GM12878 (cell line): ENCODE results near the gene BRAT1. TPM values are rescaled to one million over a fixed set of nuclear protein-coding genes. Genes with fewer than 3 reads are reported as not detected.

Experiments used
- ATAC-seq: fragments of 200-7000 bp; cut with Tn5 transposase; 3 replicates; pipeline ENCODE4 v1.9.1; 2020; ENCODE audit warnings: mild to moderate bottlenecking, moderate library complexity
- BruUV-seq: library from RNA; stranded (reverse); fragments of 400-500 nt; replicated peaks from 2 replicates; lab custom pipeline; 2021; lab: Mats Ljungman, UMichigan
- CTCF ChIA-PET: fragments of 300-600 bp; sonication (Branson Sonifier 250); formaldehyde crosslinking; extraction: SDS; loops from one replicate; lab custom pipeline; 2021; ENCODE audit warnings: inconsistent platforms; lab: Yijun Ruan, JAX
- POLR2A ChIA-PET: fragments of 350-600 bp; formaldehyde crosslinking; extraction: SDS; loops from one replicate; lab custom pipeline; 2021; ENCODE audit warnings: inconsistent platforms; lab: Charles Lee
- RAD21 ChIA-PET: fragments of 300-600 bp; sonication (Branson Sonifier 250); formaldehyde crosslinking; loops from one replicate; lab custom pipeline; 2023; ENCODE audit warnings: antibody characterized with exemption; ENCODE audit not compliant: unreplicated experiment; lab: Charles Lee
- SMC1A ChIA-PET: fragments of 300-600 bp; sonication (Branson Sonifier 250); formaldehyde crosslinking; loops from one replicate; lab custom pipeline; 2023; ENCODE audit not compliant: unreplicated experiment, uncharacterized antibody; lab: Charles Lee
- DNase-seq: peaks from one replicate; pipeline ENCODE4 v3.0.0-alpha.2; 2011; ENCODE audit warnings: low read depth, low spot score
- FAIRE-seq: peaks from 3 replicates; lab custom pipeline; 2011; peaks lifted over from hg19 to GRCh38; lab: Jason Lieb, UNC
- H2AFZ ChIP-seq: 2 replicates; pipeline ENCODE4 v1.6.0; 2011; ENCODE audit warnings: low read depth, low read length, control low read depth; ENCODE audit not compliant: control insufficient read depth
- H3K27ac ChIP-seq: 2 replicates; pipeline ENCODE4 v1.5.1; 2011; ENCODE audit warnings: control low read depth; ENCODE audit not compliant: control insufficient read depth, insufficient read depth
- H3K27me3 ChIP-seq, 2 experiments: replicated peaks in 1 of 2; 2 replicates each; pipeline versions ENCODE4 v1.6.0 to v1.6.1; 2011; ENCODE audit warnings: low read length in 1 of 2; ENCODE audit not compliant: control insufficient read depth in 2 of 2, insufficient read depth in 2 of 2
- H3K36me3 ChIP-seq, 2 experiments: 2 replicates each; pipeline ENCODE4 v1.5.1; 2011; ENCODE audit warnings: low read length in 1 of 2; ENCODE audit not compliant: control insufficient read depth in 2 of 2, insufficient read depth in 2 of 2
- H3K4me1 ChIP-seq: 2 replicates; pipeline ENCODE4 v1.6.1; 2011; ENCODE audit warnings: mild to moderate bottlenecking, low read length, moderate library complexity, mixed read lengths; ENCODE audit not compliant: control insufficient read depth, insufficient read depth
- H3K4me2 ChIP-seq: 2 replicates; pipeline ENCODE4 v1.6.0; 2011; ENCODE audit warnings: control low read depth; ENCODE audit not compliant: control insufficient read depth, insufficient read depth
- H3K4me3 ChIP-seq: fragments of 200-600 bp; sonication (generic); 2 replicates; pipeline ENCODE4 v1.5.1; 2016
- H3K79me2 ChIP-seq: 2 replicates; pipeline ENCODE4 v1.6.0; 2011; ENCODE audit warnings: low read length; ENCODE audit not compliant: control insufficient read depth, insufficient read depth
- H3K9ac ChIP-seq: 2 replicates; pipeline ENCODE4 v1.8.0; 2011; ENCODE audit warnings: low read length, control low read depth, mixed read lengths; ENCODE audit not compliant: control insufficient read depth, insufficient read depth
- H3K9me3 ChIP-seq: replicated peaks from 3 replicates; pipeline ENCODE4 v1.5.1; 2011; ENCODE audit warnings: mild to moderate bottlenecking, low read length; ENCODE audit not compliant: control insufficient read depth, insufficient read depth
- H4K20me1 ChIP-seq: 2 replicates; pipeline ENCODE4 v1.6.0; 2011; ENCODE audit not compliant: control insufficient read depth, insufficient read depth
- HDAC6 ChIP-seq: fragments of 200-600 bp; sonication (generic); IDR thresholded peaks from one replicate; pipeline ENCODE4 v1.8.0; 2017; ENCODE audit warnings: antibody characterized with exemption; ENCODE audit not compliant: unreplicated experiment
- MTA2 ChIP-seq: fragments of 450-650 bp; IDR thresholded peaks from 2 replicates; pipeline ENCODE4 v1.6.1; 2016; ENCODE audit warnings: low read depth, mild to moderate bottlenecking, moderate library complexity
- POLR2A ChIP-seq: IDR thresholded peaks from 2 replicates; pipeline ENCODE4 v1.6.1; 2011; ENCODE audit warnings: low read depth, mild to moderate bottlenecking, low read length
- YY1 ChIP-seq: IDR thresholded peaks from 2 replicates; pipeline ENCODE4 v1.6.1; 2011; ENCODE audit warnings: low read depth, mild to moderate bottlenecking, low read length
- WGBS: methylation state at CpG from one replicate; pipeline ENCODE4 v1.1.6; 2016; ENCODE audit warnings: low lambda C conversion rate; ENCODE audit not compliant: insufficient replicate concordance, insufficient coverage; ENCODE audit errors: missing lambda C conversion rate; 5-methylcytosine and 5-hydroxymethylcytosine counted together
- in situ Hi-C: fragments of 300-500 bp; cut with MboI; formaldehyde crosslinking; loops from 9 replicates; pipeline ENCODE4 v1.14.3; 2018; ENCODE audit warnings: mixed read lengths
- intact Hi-C: fragments of 100-400 bp; cut with micrococcal nuclease; formaldehyde crosslinking; loops from one replicate; pipeline ENCODE4 v1.14.2; 2022; ENCODE audit not compliant: unreplicated experiment
- polyA plus RNA-seq, 11 experiments: library from polyadenylated mRNA; depleted of rRNA in 4 of 11; unstranded in 6 of 11; stranded (reverse) in 5 of 11; fragments of >200 nt; fragmentation: Nextera tagmentation in 4 of 11; fragmentation: Illumina TruSeq in 1 of 11; extraction: Ambion mirVana in 4 of 11; extraction: Trizol in 1 of 11; gene quantifications; 1 replicate in 1 of 11; 2 replicates in 10 of 11; pipeline versions ENCODE4 v1.2.1 to v1.2.3, GENCODE V29; 2011 to 2016; ENCODE audit warnings: inconsistent platforms in 2 of 11, missing spikeins in 2 of 11, low read depth in 1 of 11
- total RNA-seq, 4 experiments: library from RNA; depleted of rRNA in 3 of 4; stranded (reverse); fragments of >200 nt in 3 of 4; fragmentation: Illumina TruSeq in 1 of 4; extraction: Trizol in 1 of 4; gene quantifications; 2 replicates each; pipeline versions ENCODE4 v1.2.1 to v1.2.3, GENCODE V29; 2013 to 2021

Gene BRAT1
- total and polyA plus RNA-seq, 10 of the 15 experiments (the other 5 are each of a cell fraction or from before 2014, with no cell fraction given): 0.13 to 53.3 (median 16.0) TPM

- H3K27ac ChIP-seq: no peak overlapping the region
- TF ChIP-seq YY1 (no peak), POLR2A (0 out of 2 replicates have a peak, but pooled peaks have one; percentile 4), HDAC6 (no peak)
- TF ChIP-seq, all 136 proteins: peak for 1
- ChIA-PET SMC1A (no interaction called here), POLR2A (interaction anchor here (0.6 kb wide), 1 partner anchor 75 kb away, joined by 3 read pairs; no protein-coding TSS in a partner anchor), RAD21 (interaction anchor here (1.0 kb wide), 1 partner anchor 17 kb away, joined by 3 read pairs; no protein-coding TSS in a partner anchor), CTCF (no interaction called here)
- no peaks in the 10 kb centered on the region for H3K27me3 ChIP-seq
- BruUV-seq: no TSS peak
- 91% methylated on average over 25 of the region's 25 CpGs for WGBS
- H3K4me3 ChIP-seq: no peak overlapping the region
- no peak overlapping the region for H3K9ac ChIP-seq
- intact Hi-C loops (no loop called here), in situ Hi-C loops (no loop called here)
- no peaks in the 10 kb centered on the region for H4K20me1 ChIP-seq
- no peaks in the 10 kb centered on the region for H3K4me1 ChIP-seq
- H2AFZ ChIP-seq: no peak overlapping the region
- DNase-seq: no peak
- peaks cover 2 to 32% of the 10 kb centered on the region in 2 experiments; a peak in 3 of 4 replicates for H3K36me3 ChIP-seq
- H3K4me2 ChIP-seq: no peak overlapping the region
- H3K79me2 ChIP-seq: no peaks in the 10 kb centered on the region
- FAIRE-seq: no peak
- no peaks in the 10 kb centered on the region for H3K9me3 ChIP-seq
- no peak for ATAC-seq
Observed at GRCh38 chr7:2542011-2542915, 13.1 kb downstream of the BRAT1 start.

DNA sequence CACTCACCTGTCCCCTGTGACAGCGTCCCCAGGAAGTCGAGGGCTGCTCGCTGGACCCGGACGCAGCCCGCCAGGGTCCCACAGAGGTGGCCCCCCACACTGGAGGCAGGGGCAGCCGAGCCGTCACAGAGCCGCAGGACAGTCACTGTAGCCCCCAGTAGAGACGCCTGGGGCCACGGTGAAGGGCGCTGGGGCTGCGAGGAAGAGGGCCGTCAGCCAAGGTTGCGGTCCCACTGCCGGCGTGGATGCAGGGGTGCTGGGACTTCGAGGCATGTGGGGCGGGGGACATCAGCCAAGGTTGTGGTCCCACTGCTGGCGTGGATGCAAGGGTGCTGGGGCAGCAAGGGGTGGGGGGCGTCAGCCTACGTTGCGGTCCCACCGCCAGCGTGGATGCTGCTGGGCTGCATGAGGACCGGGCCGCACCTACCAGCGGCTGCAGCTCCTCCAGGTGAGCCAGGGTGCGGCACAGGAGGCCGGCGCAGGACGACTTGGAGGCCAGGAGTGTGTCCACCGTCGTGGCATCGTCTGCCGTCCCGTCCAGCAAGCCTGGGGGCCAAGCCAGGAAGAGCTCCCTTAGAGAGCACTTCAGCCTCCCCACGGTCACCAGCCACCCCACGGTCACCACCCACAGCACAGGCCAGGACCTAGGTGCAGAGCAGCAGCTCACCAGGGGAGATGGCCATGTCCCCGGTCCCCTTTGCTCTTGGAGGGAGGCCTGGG, 13.9 kb downstream of the BRAT1 start:
- H3K9ac ChIP-seq: no peak overlapping the region
- in situ Hi-C loops: no loop called here

More for the DNA sequence above, 13.9 kb downstream of the BRAT1 start:
- no peaks in the 10 kb centered on the region for H3K27me3 ChIP-seq
- no TSS peak for BruUV-seq
- 98% methylated on average over 38 of the region's 40 CpGs for WGBS
- H3K36me3 ChIP-seq: peaks cover 0 to 29% of the 10 kb centered on the region in 2 experiments; a peak in 3 of 4 replicates
- H4K20me1 ChIP-seq: no peaks in the 10 kb centered on the region
- FAIRE-seq (no peak), ATAC-seq (no peak), DNase-seq (no peak)
- no peak overlapping the region for H3K4me2 ChIP-seq
- RAD21 ChIA-PET: interaction anchor here (1.0 kb wide), 1 partner anchor 18 kb away, joined by 3 read pairs; no protein-coding TSS in a partner anchor
- H3K79me2 ChIP-seq: no peaks in the 10 kb centered on the region
- no peak overlapping the region for H3K4me3 ChIP-seq
- POLR2A ChIA-PET: no interaction called here
- TF ChIP-seq MTA2 (no peak), POLR2A (0 out of 2 replicates have a peak, but pooled peaks have one; percentile 39)
- H3K9me3 ChIP-seq: no peaks in the 10 kb centered on the region
- no peak overlapping the region for H3K27ac ChIP-seq
- no peaks in the 10 kb centered on the region for H3K4me1 ChIP-seq
- CTCF ChIA-PET: no interaction called here
- no peak overlapping the region for H2AFZ ChIP-seq
- intact Hi-C loops: no loop called here
- SMC1A ChIA-PET: no interaction called here
